ENCODE data around the gene SMYD3.

The SMYD3 gene

GRCh38 chr1:245879091-245879490 is 628.0 kb downstream of the SMYD3 start:
- DNase-seq, result no peak

GRCh38 chr1:245878585-245878984 is 628.5 kb downstream of the SMYD3 start:
- no peak for DNase-seq

- DNase-seq, result no peak
Measured at GRCh38 chr1:245877976-245878375, 629.1 kb downstream of the SMYD3 start.

- DNase-seq, result no peak
Measured at GRCh38 chr1:245876586-245876985, 630.5 kb downstream of the SMYD3 start.

- DNase-seq, result no peak
Measured at GRCh38 chr1:245875581-245876261, 631.4 kb downstream of the SMYD3 start.

GRCh38 chr1:245874942-245875580 is 632.0 kb downstream of the SMYD3 start:
- no peak for DNase-seq

- no peak for DNase-seq
Measured at GRCh38 chr1:245873883-245874671, 633.0 kb downstream of the SMYD3 start.

- no peak for DNase-seq
Measured at GRCh38 chr1:245873068-245873467, 634.0 kb downstream of the SMYD3 start.

GRCh38 chr1:245872475-245872874 is 634.6 kb downstream of the SMYD3 start:
- DNase-seq, result no peak

- no peak for DNase-seq
Measured at GRCh38 chr1:245871915-245872314, 635.2 kb downstream of the SMYD3 start.

- no peak for DNase-seq
Measured at GRCh38 chr1:245871191-245871590, 635.9 kb downstream of the SMYD3 start.

GRCh38 chr1:245870698-245871097 is 636.4 kb downstream of the SMYD3 start:
- DNase-seq, result no peak

- DNase-seq, result no peak
Measured at GRCh38 chr1:245869847-245870246, 637.2 kb downstream of the SMYD3 start.

GRCh38 chr1:245867738-245868137 is 639.3 kb downstream of the SMYD3 start:
- DNase-seq, result no peak

- no peak for DNase-seq
Measured at GRCh38 chr1:245864872-245865271, 642.2 kb downstream of the SMYD3 start.

GRCh38 chr1:245863566-245864184 is 643.4 kb downstream of the SMYD3 start:
- DNase-seq, result no peak

- no peak for DNase-seq
Measured at GRCh38 chr1:245862812-245863540, 644.1 kb downstream of the SMYD3 start.

GRCh38 chr1:245860657-245861544 is 646.2 kb downstream of the SMYD3 start:
- no peak for DNase-seq

GRCh38 chr1:245859493-245860114 is 647.5 kb downstream of the SMYD3 start:
- DNase-seq, result no peak

GRCh38 chr1:245858722-245859492 is 648.2 kb downstream of the SMYD3 start:
- DNase-seq, result no peak
